ENCODE results near the gene HP.

- TF ChIP-seq CTCF (conservative IDR thresholded peaks at IDR 0.05; ENCODE audit: low read length): no peak
- no peak for TF ChIP-seq EZH2phosphoT487 (IDR thresholded peaks at IDR 0.05; ENCODE audit: borderline replicate concordance)
Measured at GRCh38 chr16:72098936-72099335, 44.6 kb downstream of the HP start.

Measured in Loucy (cell line).